CD4-positive, alpha-beta T cell (primary cell): Measurements from ENCODE around the gene ARPC1A. TPM values are rescaled to one million over a fixed set of nuclear protein-coding genes. Genes with fewer than 3 reads are reported as not detected.

ENCODE experiments used
- ATAC-seq: fragments of 200-7000 bp; cut with Tn5 transposase; one replicate; pipeline ENCODE4 v1.10.0; 2022; ENCODE audit warnings: mild to moderate bottlenecking; ENCODE audit not compliant: poor library complexity
- CTCF ChIA-PET: fragments of 350-600 bp; sonication (Branson Sonifier 250); formaldehyde crosslinking; loops from one replicate; lab custom pipeline; 2021; ENCODE audit warnings: antibody characterized with exemption, inconsistent platforms; lab: Charles Lee
- POLR2A ChIA-PET: fragments of 350-600 bp; sonication (Branson Sonifier 250); formaldehyde crosslinking; loops from one replicate; lab custom pipeline; 2021; ENCODE audit warnings: antibody characterized with exemption, inconsistent platforms; lab: Charles Lee
- DNase-seq, 14 experiments: peaks; one replicate each; pipeline ENCODE4 v3.0.0-alpha.2; 2013 to 2020; ENCODE audit warnings: mixed read lengths in 2 of 14
- H3K27ac ChIP-seq, 2 donors: one replicate each; pipeline versions ENCODE4 v1.5.1 to v1.7.0; 2013; ENCODE audit warnings: low read length in 2 of 2, low read depth in 1 of 2, mild to moderate bottlenecking in 1 of 2
- H3K27me3 ChIP-seq, 2 experiments: 1 replicate in 1 of 2; 2 replicates in 1 of 2; pipeline versions ENCODE4 v1.6.1 to v1.7.0; 2013; ENCODE audit warnings: low read length in 2 of 2, control low read depth in 1 of 2, mild to moderate bottlenecking in 1 of 2, moderate library complexity in 1 of 2; ENCODE audit not compliant: insufficient read depth in 2 of 2, control insufficient read depth in 1 of 2
- H3K36me3 ChIP-seq: one replicate; pipeline ENCODE4 v1.6.1; 2013; ENCODE audit warnings: low read length, control low read depth; ENCODE audit not compliant: insufficient read depth
- H3K4me1 ChIP-seq: one replicate; pipeline ENCODE4 v1.6.1; 2013; ENCODE audit warnings: low read length, control low read depth; ENCODE audit not compliant: insufficient read depth
- H3K4me3 ChIP-seq: one replicate; pipeline ENCODE4 v1.5.1; 2013; ENCODE audit warnings: mild to moderate bottlenecking, low read length, moderate library complexity
- H3K9me3 ChIP-seq, 2 experiments: 1 replicate in 1 of 2; 2 replicates in 1 of 2; pipeline versions ENCODE4 v1.6.1 to v1.7.0; 2013; ENCODE audit warnings: low read length in 2 of 2, mild to moderate bottlenecking in 2 of 2, control low read depth in 1 of 2, moderate library complexity in 1 of 2; ENCODE audit not compliant: control insufficient read depth in 1 of 2, insufficient read depth in 1 of 2
- H3K27ac Mint-ChIP-seq: one replicate; pipeline ENCODE4 v1.8.0; 2020; ENCODE audit warnings: mixed read lengths
- H3K27me3 Mint-ChIP-seq: one replicate; pipeline ENCODE4 v1.8.0; 2021; ENCODE audit warnings: mixed read lengths
- H3K36me3 Mint-ChIP-seq: one replicate; pipeline ENCODE4 v1.8.0; 2021; ENCODE audit warnings: low read depth, mixed read lengths
- H3K4me1 Mint-ChIP-seq: one replicate; pipeline ENCODE4 v1.8.0; 2021; ENCODE audit warnings: low read depth, mixed read lengths
- H3K4me3 Mint-ChIP-seq: one replicate; pipeline ENCODE4 v1.8.0; 2020; ENCODE audit warnings: mild to moderate bottlenecking, mixed read lengths
- H3K9me3 Mint-ChIP-seq: one replicate; pipeline ENCODE4 v1.8.0; 2020; ENCODE audit warnings: mixed read lengths
- intact Hi-C, 2 experiments: fragments of 100-400 bp; cut with DNase I in 1 of 2; cut with micrococcal nuclease in 1 of 2; formaldehyde crosslinking; loops; one replicate each; pipeline versions ENCODE4 v1.15.1 to v1.9.0; 2023 to 2025; cut with DNase I, micrococcal nuclease
- total RNA-seq, 174 experiments: library from RNA in 2 of 174; stranded (reverse) in 2 of 174; gene quantifications; one replicate each; pipeline ENCODE4 v1.2.3 and lab custom pipeline; 2021 to 2026
- TF ChIP-seq, protein P1 (sequence below): fragments of 200-600 bp; IDR thresholded peaks from one replicate; pipeline ENCODE4 v1.8.0; 2022; ENCODE audit warnings: antibody characterized with exemption, mild to moderate bottlenecking

ARPC1A gene
- total RNA-seq, 2 experiments from 2014 or later = 25.3 to 30.4 TPM

DNA sequence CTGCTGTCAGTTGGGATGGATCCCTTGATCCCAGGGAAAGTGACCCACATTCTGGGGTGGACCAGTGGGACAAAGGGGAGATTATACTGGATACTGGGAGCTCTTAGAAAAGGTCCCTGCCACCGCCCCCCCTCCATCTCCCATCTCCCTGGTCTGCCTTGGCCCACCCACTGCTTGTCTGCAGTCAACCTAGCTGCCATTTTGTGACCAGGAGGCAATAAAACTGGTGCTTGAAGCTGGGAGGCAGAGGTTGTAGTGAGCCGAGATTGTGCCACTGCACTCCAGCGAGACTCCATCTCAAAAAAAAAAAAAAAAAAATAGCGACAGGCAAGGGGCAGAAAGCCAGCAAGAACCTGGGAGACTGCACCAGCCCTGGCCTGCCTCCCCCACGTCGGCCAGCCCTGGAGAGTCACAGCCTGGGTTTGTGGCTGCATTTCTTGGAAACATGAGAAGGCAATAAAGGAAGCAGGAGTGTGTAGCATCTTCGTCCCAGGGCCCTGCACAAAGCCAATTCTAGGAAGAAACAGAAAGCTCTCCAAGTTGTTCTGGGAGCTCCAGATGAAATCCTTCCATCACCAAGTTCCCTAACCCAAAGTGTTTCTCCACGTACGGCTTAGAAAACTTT, 44.2 kb downstream of the ARPC1A start:
- no peak overlapping the region for H3K27ac Mint-ChIP-seq
- H3K4me1 Mint-ChIP-seq = peaks cover 4% of the 10 kb centered on the region
- Histone ChIP-seq H3K27me3 (no peaks in the 10 kb centered on the region), H3K27ac (no peak overlapping the region), H3K9me3 (no peaks in the 10 kb centered on the region), H3K4me1 (peaks cover 13% of the 10 kb centered on the region), H3K4me3 (no peak overlapping the region), H3K36me3 (peaks cover 36% of the 10 kb centered on the region)
- intact Hi-C loops = loop anchor here in 1 of 2 experiments (5.0 to 10.0 kb wide), 2 partner anchors 212 to 465 kb away; no protein-coding TSS in a partner anchor
- no peaks in the 10 kb centered on the region for H3K27me3 Mint-ChIP-seq
- H3K36me3 Mint-ChIP-seq = peaks cover 23% of the 10 kb centered on the region
- H3K4me3 Mint-ChIP-seq = no peak overlapping the region
- no peak for DNase-seq
- TF ChIP-seq, protein P1, sequence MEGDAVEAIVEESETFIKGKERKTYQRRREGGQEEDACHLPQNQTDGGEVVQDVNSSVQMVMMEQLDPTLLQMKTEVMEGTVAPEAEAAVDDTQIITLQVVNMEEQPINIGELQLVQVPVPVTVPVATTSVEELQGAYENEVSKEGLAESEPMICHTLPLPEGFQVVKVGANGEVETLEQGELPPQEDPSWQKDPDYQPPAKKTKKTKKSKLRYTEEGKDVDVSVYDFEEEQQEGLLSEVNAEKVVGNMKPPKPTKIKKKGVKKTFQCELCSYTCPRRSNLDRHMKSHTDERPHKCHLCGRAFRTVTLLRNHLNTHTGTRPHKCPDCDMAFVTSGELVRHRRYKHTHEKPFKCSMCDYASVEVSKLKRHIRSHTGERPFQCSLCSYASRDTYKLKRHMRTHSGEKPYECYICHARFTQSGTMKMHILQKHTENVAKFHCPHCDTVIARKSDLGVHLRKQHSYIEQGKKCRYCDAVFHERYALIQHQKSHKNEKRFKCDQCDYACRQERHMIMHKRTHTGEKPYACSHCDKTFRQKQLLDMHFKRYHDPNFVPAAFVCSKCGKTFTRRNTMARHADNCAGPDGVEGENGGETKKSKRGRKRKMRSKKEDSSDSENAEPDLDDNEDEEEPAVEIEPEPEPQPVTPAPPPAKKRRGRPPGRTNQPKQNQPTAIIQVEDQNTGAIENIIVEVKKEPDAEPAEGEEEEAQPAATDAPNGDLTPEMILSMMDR = no peak
- ChIA-PET POLR2A (interaction anchor here (0.7 kb wide), 1 partner anchor 468 kb away, joined by 3 read pairs; no protein-coding TSS in a partner anchor), CTCF (interaction anchor here (1.9 kb wide), 1 partner anchor 17 kb away, joined by 5 read pairs; no protein-coding TSS in a partner anchor)
- H3K9me3 Mint-ChIP-seq = no peaks in the 10 kb centered on the region
- no peak for ATAC-seq

GRCh38 chr7:99371376-99371920, 45.8 kb downstream of the ARPC1A start:
- POLR2A ChIA-PET = interaction anchor here (0.5 kb wide), 1 partner anchor 30 kb away, joined by 3 read pairs; no protein-coding TSS in a partner anchor
- TF ChIP-seq, protein P1 = no peak
- no peak for DNase-seq
- no peak for ATAC-seq
- no peaks in the 10 kb centered on the region for H3K9me3 ChIP-seq
- peaks cover 11% of the 10 kb centered on the region for H3K4me1 Mint-ChIP-seq
- intact Hi-C loops = no loop called here
- peaks cover 22% of the 10 kb centered on the region for H3K36me3 ChIP-seq
- H3K9me3 Mint-ChIP-seq = no peaks in the 10 kb centered on the region
- no peak overlapping the region for H3K27ac Mint-ChIP-seq
- peaks cover 18% of the 10 kb centered on the region for H3K4me1 ChIP-seq
- no peaks in the 10 kb centered on the region for H3K27me3 Mint-ChIP-seq
- H3K4me3 ChIP-seq = no peak overlapping the region
- peak overlapping the region; percentile 15 for H3K4me3 Mint-ChIP-seq
- H3K27ac ChIP-seq = no peak overlapping the region
- no peaks in the 10 kb centered on the region for H3K27me3 ChIP-seq
- CTCF ChIA-PET = interaction anchor here (0.7 kb wide), 1 partner anchor 675 kb away, joined by 3 read pairs; no protein-coding TSS in a partner anchor
- peaks cover 18% of the 10 kb centered on the region for H3K36me3 Mint-ChIP-seq

GRCh38 chr7:99372275-99373090, 46.8 kb downstream of the ARPC1A start:
- Mint-ChIP-seq H3K4me1 (peaks cover 16% of the 10 kb centered on the region), H3K27ac (peak overlapping the region; percentile 81), H3K9me3 (no peaks in the 10 kb centered on the region), H3K36me3 (peaks cover 13% of the 10 kb centered on the region), H3K4me3 (peak overlapping the region; percentile 89), H3K27me3 (no peaks in the 10 kb centered on the region)
- H3K27ac ChIP-seq = no peak overlapping the region
- no peak overlapping the region for H3K4me3 ChIP-seq
- no peak for ATAC-seq
- no peak for DNase-seq
- ChIA-PET CTCF (no interaction called here), POLR2A (interaction anchor here (0.5 to 0.9 kb wide), 3 partner anchors 21 to 36 kb away, joined by 3 to 4 read pairs (median 3); partner anchors contain the start of gene BUD31)
- TF ChIP-seq, protein P1 = no peak
- H3K27me3 ChIP-seq = no peaks in the 10 kb centered on the region
- no peaks in the 10 kb centered on the region for H3K9me3 ChIP-seq
- intact Hi-C loops = no loop called here
- H3K36me3 ChIP-seq = peaks cover 24% of the 10 kb centered on the region
- H3K4me1 ChIP-seq = peaks cover 28% of the 10 kb centered on the region
